ENCODE data around the gene PRDM11. TPM values are rescaled to one million over a fixed set of nuclear protein-coding genes. Genes with fewer than 3 reads are reported as not detected.

PRDM11 gene
- total and polyA plus RNA-seq, 10 of the 15 experiments (the other 5 are each of a cell fraction or from before 2014, with no cell fraction given): 0.03 to 2.4 (median 0.53) TPM

DNA sequence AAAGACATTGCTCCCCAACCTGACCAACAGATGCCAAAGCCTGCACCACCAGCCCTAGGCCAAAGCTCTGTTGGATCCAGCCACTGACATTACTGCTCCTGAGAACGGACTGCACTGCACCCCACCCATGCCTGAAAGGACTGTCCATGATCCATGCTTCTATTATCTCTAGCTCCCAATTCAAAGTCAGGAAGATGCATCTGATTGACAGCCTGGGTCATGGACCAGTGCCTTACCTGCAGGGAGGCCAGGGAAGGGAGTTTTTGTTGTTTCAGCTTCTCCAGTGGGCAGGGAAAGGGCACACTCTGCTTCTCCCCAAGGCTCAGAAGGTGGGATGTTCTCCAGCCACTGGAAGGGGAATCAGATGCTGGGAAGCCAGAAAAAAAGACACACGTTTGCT, 4.8 kb upstream of the PRDM11 start:
- H2AFZ ChIP-seq (ENCODE audit: control insufficient read depth, low read depth, low read length): no peak overlapping the region
- no peaks in the 10 kb centered on the region for H3K36me3 ChIP-seq (ENCODE audit: control insufficient read depth in 2 of 2, insufficient read depth in 2 of 2, low read length in 1 of 2)
- DNase-seq (ENCODE audit: low read depth, low spot score) (no peak), FAIRE-seq (no peak), ATAC-seq (peak; percentile 21; the same call in 2 of the 3 replicates)
- SMC1A ChIA-PET (ENCODE audit: uncharacterized antibody, unreplicated experiment): no interaction called here
- no peaks in the 10 kb centered on the region for H3K9me3 ChIP-seq (replicated peaks; ENCODE audit: control insufficient read depth, insufficient read depth, low read length)
- H3K27ac ChIP-seq (ENCODE audit: control insufficient read depth, insufficient read depth): no peak overlapping the region
- peaks cover 3 to 6% of the 10 kb centered on the region in 2 experiments for H3K27me3 ChIP-seq (replicated peaks in 1 of 2; ENCODE audit: control insufficient read depth in 2 of 2, insufficient read depth in 2 of 2, low read length in 1 of 2)
- CTCF ChIA-PET: no interaction called here
- BruUV-seq (replicated peaks): no TSS peak
- TF ChIP-seq MTA2 (IDR thresholded peaks at IDR 0.05; ENCODE audit: low read depth) (no peak), PAX5 (IDR thresholded peaks at IDR 0.05; ENCODE audit: borderline replicate concordance, low read depth, low read length) (no peak), BCL11A (IDR thresholded peaks at IDR 0.05; ENCODE audit: low read depth, low read length) (no peak), NRF1 (conservative IDR thresholded peaks at IDR 0.05; ENCODE audit: low read depth, low read length) (no peak), ETV6 (conservative IDR thresholded peaks at IDR 0.05 in 1 of 2, IDR thresholded peaks at IDR 0.05 in 1 of 2; ENCODE audit: borderline replicate concordance in 1 of 2, low read depth in 1 of 2) (no peak), NFYA (IDR thresholded peaks at IDR 0.05; ENCODE audit: borderline replicate concordance, low read depth, low read length) (no peak), TBL1XR1 (IDR thresholded peaks at IDR 0.05; ENCODE audit: low read depth, low read length) (no peak), STAT1 (conservative IDR thresholded peaks at IDR 0.05) (no peak), GABPA (IDR thresholded peaks at IDR 0.05; ENCODE audit: low read depth) (no peak), PAX8 (IDR thresholded peaks at IDR 0.05) (no peak)
- in situ Hi-C loops (cut with MboI): no loop called here
- intact Hi-C loops (cut with micrococcal nuclease; ENCODE audit: unreplicated experiment): no loop called here
- H3K79me2 ChIP-seq (ENCODE audit: control insufficient read depth, insufficient read depth, low read length): no peaks in the 10 kb centered on the region
- H4K20me1 ChIP-seq (ENCODE audit: control insufficient read depth, insufficient read depth): no peaks in the 10 kb centered on the region
- WGBS (ENCODE audit: insufficient coverage, insufficient replicate concordance, low lambda C conversion rate, missing lambda C conversion rate): 0% methylated on average over 2 of the region's 2 CpGs
- RAD21 ChIA-PET (ENCODE audit: unreplicated experiment): no interaction called here
- POLR2A ChIA-PET: no interaction called here
- no peaks in the 10 kb centered on the region for H3K4me1 ChIP-seq (ENCODE audit: control insufficient read depth, insufficient read depth, low read length)
- H3K4me3 ChIP-seq: no peak overlapping the region
- no peak overlapping the region for H3K9ac ChIP-seq (ENCODE audit: control insufficient read depth, insufficient read depth, low read length)
- no peak overlapping the region for H3K4me2 ChIP-seq (ENCODE audit: control insufficient read depth, insufficient read depth)
